HG03139 (cell line): ENCODE data around the gene NFE2L1.
A peak's percentile ranks its signal among the peaks of the same experiment; 100 is the strongest.

Experiments used
- ATAC-seq: cut with Tn5 transposase; IDR thresholded peaks from one replicate; pipeline ENCODE4 v1.9.1; 2021; ENCODE audit not compliant: unreplicated experiment

Gene NFE2L1

GRCh38 chr17:48107137-48108055, 59.2 kb downstream of the NFE2L1 start, which contains the start of gene SNX11:
Gene SNX11, plus strand, starts transcription at chr17:48107766. Its CDS starts 4,278 bp downstream, at chr17:48112044.
- peak; percentile 72 for ATAC-seq

GRCh38 chr17:48110761-48111160, 62.6 kb downstream of the NFE2L1 start:
- no peak for ATAC-seq
